Activated effector memory CD4-positive, alpha-beta T cell treated with Interleukin-2 at 50 U/mL for 16 hours (primary cell): Measurements from ENCODE around the gene CYP1A2.
"Not testable (repeated sequence)": the region's sequence is repeated elsewhere in the genome, so short reads cannot be mapped to it uniquely, and the experiment has no call there.

Experiments
- DNase-seq: peaks from one replicate; pipeline ENCODE4 v3.0.0-alpha.2; 2020

Gene CYP1A2

GRCh38 chr15:74748322-74748946 lies at the start of gene CYP1A2:
CYP1A2 (plus strand) TSS chr15:74748845; CDS start chr15:74749739, 894 bp downstream.
- no peak for DNase-seq

GRCh38 chr15:74709011-74709410 lies 39.6 kb upstream of the CYP1A2 start:
- no peak for DNase-seq

- no peak for DNase-seq
Measured at GRCh38 chr15:74709892-74710291, 38.8 kb upstream of the CYP1A2 start.

GRCh38 chr15:74710319-74711094 lies 38.1 kb upstream of the CYP1A2 start:
- no peak for DNase-seq

- DNase-seq: no peak
Measured at GRCh38 chr15:74712311-74712710, 36.3 kb upstream of the CYP1A2 start.

- DNase-seq: no peak
Measured at GRCh38 chr15:74716651-74717050, 32.0 kb upstream of the CYP1A2 start.

GRCh38 chr15:74722591-74722990 lies 26.1 kb upstream of the CYP1A2 start:
- no peak for DNase-seq

GRCh38 chr15:74723187-74723586 lies 25.5 kb upstream of the CYP1A2 start:
- DNase-seq: no peak

GRCh38 chr15:74723754-74724334 lies 24.8 kb upstream of the CYP1A2 start:
- DNase-seq: no peak

GRCh38 chr15:74724570-74725224 lies 23.9 kb upstream of the CYP1A2 start:
- no peak for DNase-seq

- peak; percentile 33 for DNase-seq
Measured at GRCh38 chr15:74725225-74725774, 23.3 kb upstream of the CYP1A2 start, which contains the start of gene CYP1A1. CYP1A1 (minus strand) TSS chr15:74725528; CDS start chr15:74723097, 2,431 bp downstream.

- peak; percentile 68 for DNase-seq
Measured at GRCh38 chr15:74725845-74726773, 22.5 kb upstream of the CYP1A2 start.

GRCh38 chr15:74726774-74727164 lies 21.9 kb upstream of the CYP1A2 start:
- no peak for DNase-seq

GRCh38 chr15:74727727-74728126 lies 20.9 kb upstream of the CYP1A2 start:
- DNase-seq: no peak

GRCh38 chr15:74728699-74729098 lies 19.9 kb upstream of the CYP1A2 start:
- DNase-seq: not testable (repeated sequence)

GRCh38 chr15:74729372-74729771 lies 19.3 kb upstream of the CYP1A2 start:
- not testable (repeated sequence) for DNase-seq

- no peak for DNase-seq
Measured at GRCh38 chr15:74730619-74731316, 17.9 kb upstream of the CYP1A2 start.

- DNase-seq: no peak
Measured at GRCh38 chr15:74732846-74733245, 15.8 kb upstream of the CYP1A2 start.

GRCh38 chr15:74733269-74733668 lies 15.4 kb upstream of the CYP1A2 start:
- no peak for DNase-seq

- no peak for DNase-seq
Measured at GRCh38 chr15:74735305-74735704, 13.3 kb upstream of the CYP1A2 start.

GRCh38 chr15:74738239-74738638 lies 10.4 kb upstream of the CYP1A2 start:
- DNase-seq: not testable (repeated sequence)
